ENCODE results near the gene FTH1. TPM values are rescaled to one million over a fixed set of nuclear protein-coding genes. Genes with fewer than 3 reads are reported as not detected.

Gene FTH1
- total RNA-seq, 1 donor from 2014 or later = 2,305 TPM

DNA sequence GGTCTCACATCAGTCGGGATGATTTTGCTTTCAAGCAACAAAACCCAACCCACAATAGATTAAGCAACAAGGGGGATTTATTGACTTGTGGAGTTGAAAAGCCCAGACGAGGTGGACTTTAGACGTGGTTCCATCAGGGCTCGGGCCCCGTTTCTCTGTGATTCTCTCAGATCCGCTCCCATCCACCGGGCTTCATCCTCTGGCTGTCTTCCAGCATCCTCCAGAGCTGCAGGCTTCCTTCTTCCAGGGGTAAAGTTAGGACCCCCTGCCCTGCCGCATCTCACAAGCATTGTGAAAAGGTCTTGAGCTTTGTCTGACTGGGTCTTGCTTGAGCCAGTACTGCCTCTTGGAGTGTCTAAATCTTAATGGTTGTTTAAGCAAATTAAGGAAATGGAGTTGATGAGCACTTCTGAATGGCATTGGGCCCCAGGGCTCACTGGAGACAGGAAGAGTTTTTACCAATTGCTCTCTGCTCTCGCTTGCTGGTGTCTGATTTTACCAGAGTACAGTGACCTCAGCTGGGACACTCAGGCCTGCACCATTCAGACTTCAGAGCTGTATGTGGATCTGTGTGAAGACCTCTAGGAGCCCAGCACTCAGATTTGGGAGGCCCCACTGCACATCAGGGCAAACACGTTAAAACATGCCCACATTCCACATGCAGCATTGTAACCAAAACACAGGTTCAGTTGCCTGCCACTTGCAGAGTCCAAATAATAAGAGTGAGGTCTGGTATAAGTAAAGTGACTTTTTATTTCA lies 13.5 kb upstream of the FTH1 start:
- DNase-seq (no peak), ATAC-seq (no peak)
- intact Hi-C loops (cut with micrococcal nuclease) = no loop called here

- DNase-seq = no peak
- intact Hi-C loops (cut with micrococcal nuclease) = no loop called here
These were observed 11.5 kb upstream of the FTH1 start for GRCh38 chr11:61978703-61979661.

GRCh38 chr11:61976813-61977475 lies 9.5 kb upstream of the FTH1 start:
- ATAC-seq = no peak
- intact Hi-C loops (cut with micrococcal nuclease) = no loop called here
- DNase-seq = no peak

More at GRCh38 chr11:61978703-61979661, 11.5 kb upstream of the FTH1 start:
- ATAC-seq = peak; percentile 73

DNA sequence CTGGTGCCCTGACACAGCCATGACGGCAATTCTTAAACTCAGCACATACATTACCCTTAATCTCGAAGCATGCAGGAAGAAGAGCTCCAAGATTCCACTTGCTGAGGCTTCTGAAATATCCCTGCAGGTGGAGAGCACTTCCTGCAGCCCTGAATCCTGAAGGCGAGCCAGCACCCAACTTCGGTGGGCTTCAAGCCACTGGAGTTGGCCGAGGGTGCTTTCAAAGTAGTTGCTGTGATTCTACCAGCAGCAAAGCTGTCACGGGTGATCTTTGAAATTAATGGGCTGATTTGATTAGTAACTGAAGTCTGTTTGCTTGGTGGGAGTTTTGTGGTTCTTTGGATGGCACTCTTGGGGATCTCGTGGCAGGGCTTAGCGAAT lies 9.0 kb upstream of the FTH1 start:
- ATAC-seq = no peak
- no peak for DNase-seq
- intact Hi-C loops (cut with micrococcal nuclease) = no loop called here

DNA sequence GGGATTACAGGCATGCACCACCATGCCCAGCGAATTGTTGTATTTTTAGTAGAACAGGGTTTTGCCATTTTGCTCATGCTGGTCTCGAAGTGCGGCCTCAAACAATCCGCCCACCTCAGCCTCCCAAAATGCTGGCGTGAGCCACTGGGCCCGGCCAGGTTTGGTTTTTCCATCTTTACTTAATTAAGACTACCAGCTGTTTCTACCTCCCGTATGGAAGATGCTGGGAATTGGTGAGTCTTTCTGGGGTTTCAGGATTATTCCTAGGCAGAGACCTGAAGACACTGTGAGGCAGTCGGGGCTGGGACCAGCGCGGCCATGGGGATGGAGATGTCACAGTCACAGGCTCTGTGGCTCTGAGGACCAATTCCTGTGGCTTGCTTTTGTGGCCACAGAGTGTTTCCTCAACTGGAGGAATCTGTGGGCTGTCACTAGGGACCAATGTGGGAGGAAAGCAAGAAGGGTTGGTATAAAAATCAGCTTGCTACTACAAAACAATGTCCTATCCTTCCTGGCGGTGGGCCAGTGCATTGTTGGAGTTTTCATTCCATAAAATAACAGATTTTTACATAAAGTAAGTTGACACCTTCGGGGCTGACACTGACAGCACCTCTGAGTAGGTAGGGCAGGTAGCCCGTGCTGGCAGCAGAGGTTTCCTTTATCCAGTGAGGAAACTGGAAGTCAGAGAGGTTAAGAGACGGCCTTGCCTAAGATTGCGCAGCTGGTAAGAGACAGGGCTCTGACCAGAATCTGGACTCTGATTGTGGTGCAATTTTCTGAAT lies 8.4 kb upstream of the FTH1 start:
- intact Hi-C loops (cut with micrococcal nuclease) = no loop called here
- ATAC-seq (no peak), DNase-seq (peak; percentile 40)

DNA sequence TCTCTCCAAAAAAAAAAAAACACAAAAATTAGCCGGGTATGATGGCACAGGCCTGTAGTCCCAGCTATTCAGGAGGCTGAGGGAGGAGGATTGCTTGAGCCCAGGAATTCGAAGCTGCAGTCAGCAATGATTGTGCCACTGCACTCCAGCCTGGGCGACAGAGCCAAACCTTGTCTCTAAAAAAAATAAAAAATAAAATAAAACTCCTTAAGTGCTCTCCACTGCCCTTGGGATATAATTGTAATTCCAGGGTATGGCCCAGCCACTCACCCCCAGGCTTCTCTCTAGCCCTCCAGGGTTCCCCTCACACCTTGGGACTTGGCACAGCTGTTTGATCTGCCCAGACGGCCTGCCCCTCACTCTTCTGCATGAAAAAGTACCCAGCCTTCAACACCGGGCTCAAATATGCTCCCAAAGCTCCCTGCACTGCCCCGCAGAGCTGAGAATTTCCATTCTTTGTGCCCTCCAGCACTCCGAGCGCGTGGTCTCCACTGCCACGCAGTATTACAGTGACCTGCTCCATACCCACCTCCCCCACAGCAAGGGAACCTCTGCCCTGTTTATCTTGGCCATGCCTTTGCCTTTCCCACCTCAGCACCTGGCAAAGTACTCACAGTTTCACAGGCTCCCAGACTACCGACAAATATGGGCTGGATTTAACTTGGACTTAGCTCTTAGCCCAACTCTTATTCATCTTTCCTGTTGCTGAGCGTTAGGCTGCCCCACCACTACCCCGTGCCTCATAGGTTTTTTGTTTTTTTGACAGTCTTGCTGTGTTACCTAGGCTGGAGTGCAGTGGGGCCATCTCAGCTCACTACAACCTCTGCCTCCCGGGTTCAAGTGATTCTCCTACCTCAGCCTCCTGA lies 7.6 kb upstream of the FTH1 start:
- ATAC-seq = no peak
- intact Hi-C loops (cut with micrococcal nuclease) = no loop called here

GRCh38 chr11:61973476-61974162 lies 6.2 kb upstream of the FTH1 start:
- intact Hi-C loops (cut with micrococcal nuclease) = no loop called here
- ATAC-seq (no peak), DNase-seq (no peak)

More for the DNA sequence above, 7.6 kb upstream of the FTH1 start:
- DNase-seq = no peak

DNA sequence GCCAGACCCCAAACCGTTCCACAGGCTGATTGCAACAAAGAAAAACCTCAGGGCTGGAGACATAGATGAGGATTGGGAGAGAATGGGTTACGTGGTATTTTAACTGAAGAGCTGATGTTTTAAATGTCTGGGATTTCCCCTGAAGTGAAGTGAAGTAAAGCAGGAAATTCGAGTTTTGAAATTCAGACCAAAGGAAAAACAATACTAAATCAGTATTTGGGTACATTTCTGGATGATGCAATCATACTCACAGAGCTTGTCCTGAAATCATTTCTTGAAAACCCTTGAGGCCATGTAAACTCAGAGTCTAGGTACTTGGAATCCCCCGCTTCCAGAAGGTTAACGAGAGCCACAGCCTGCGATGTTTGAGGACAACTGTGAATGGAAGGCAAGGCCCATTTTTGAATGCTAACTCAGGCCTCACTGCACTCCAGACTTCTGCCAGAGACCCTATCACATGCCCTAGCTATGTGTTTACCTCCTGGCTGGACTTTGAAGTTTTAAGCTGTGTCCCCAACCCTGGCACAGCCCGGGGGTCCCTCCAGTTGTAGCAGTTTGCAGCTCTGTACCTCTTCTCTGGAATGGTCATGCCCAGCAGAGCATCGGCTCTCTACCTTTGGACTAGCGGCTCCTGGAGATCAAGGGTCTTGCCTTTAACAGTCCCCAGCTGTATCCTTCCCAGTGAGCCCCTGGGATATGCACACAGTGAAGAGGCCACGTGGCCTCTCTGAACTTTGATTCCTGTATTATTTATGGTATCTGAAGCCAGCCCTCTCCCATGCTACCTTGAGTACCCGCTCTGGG lies 5.4 kb upstream of the FTH1 start:
- intact Hi-C loops (cut with micrococcal nuclease) = no loop called here
- ATAC-seq (peak; percentile 8), DNase-seq (no peak)

DNA sequence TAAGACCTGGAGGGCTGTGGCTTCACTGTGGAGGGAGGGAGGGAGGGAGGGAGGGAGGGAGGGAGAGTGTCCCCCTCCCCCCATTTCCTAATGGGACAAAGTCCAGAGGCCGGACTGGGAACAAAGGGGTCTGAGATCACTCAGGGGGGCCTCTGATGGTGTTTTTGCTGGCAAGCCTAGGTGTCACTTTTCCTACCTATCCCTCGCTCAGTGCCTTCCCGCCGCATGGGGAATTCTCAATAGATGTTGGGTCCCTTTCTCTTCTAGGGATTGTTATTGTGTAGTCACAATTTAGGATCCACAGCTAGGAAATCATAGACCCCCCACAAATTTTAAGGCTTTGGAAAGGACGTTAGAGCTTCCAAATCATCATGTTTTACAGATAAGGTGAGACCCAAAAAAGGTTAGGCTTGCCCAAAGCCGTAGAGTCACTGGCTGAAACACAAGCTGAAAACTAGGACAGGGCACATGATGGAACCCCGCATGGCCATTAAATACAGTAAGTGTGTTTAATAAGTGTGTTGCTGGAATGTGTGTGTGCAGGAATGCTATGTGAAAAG lies 4.8 kb upstream of the FTH1 start:
- DNase-seq (no peak), ATAC-seq (no peak)
- intact Hi-C loops (cut with micrococcal nuclease) = no loop called here

GRCh38 chr11:61971248-61972111 lies 4.0 kb upstream of the FTH1 start:
- DNase-seq (peak; percentile 97), ATAC-seq (peak; percentile 75)
- intact Hi-C loops (cut with micrococcal nuclease) = no loop called here

- no peak for ATAC-seq
- DNase-seq = no peak
- intact Hi-C loops (cut with micrococcal nuclease) = no loop called here
These were observed 2.6 kb upstream of the FTH1 start for GRCh38 chr11:61969838-61970662.

DNA sequence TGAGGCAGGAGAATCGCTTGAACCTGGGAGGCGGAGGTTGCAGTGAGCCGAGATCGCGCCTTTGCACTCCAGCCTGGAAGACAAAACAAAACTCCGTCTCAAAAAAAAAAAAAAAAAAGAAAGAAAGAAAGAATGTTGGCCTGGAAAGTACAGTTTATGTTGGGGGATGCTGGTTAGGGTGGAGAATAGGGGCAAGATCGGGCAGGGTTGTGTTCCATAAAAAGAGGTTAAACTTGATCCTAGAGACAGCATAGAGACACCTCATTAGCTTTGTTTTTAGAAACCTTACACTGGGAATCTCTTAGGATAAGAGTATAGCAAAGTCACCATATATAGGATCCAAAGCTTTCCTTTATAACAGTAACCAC lies 1.9 kb upstream of the FTH1 start:
- DNase-seq (no peak), ATAC-seq (no peak)
- intact Hi-C loops (cut with micrococcal nuclease) = no loop called here

DNA sequence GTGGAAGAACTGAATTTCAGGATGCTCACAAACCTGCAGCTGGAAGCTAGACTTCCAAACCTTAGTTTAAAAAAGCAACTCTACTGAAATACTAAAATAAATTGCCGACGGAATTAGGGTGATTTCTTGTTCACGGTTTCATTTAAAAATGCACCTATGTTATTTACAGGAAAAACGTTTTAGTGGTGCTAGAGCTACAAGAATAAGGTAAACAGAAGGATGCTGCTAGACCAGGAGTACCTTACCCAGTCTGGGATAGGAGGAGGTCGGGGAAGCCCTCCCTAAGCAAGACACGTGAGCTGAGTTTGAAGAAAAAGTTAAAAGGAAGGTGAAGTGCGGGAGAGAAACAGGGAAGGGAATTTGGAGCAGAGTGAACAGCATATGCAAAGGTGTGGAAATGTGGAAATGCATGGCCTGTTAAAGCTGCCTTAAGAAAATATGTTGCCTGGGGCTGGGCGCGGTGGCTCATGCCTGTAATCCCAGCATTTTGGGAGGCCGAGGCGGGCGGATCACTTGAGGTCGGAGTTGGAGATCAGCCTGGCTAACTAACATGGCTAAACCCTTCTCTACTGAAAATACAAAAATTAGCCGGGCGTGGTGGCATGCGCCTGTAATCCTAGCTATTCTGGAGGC lies 1.4 kb upstream of the FTH1 start:
- DNase-seq (no peak), ATAC-seq (no peak)
- intact Hi-C loops (cut with micrococcal nuclease) = no loop called here

Measured in left ventricle myocardium superior (tissue), 1 donor.